Measurements from ENCODE around the gene KIF21B.

Gene KIF21B

GRCh38 chr1:200989337-200989736 is 34.2 kb downstream of the KIF21B start:
- ATAC-seq: no peak

- ATAC-seq: no peak
Observed at GRCh38 chr1:200988693-200989092, 34.8 kb downstream of the KIF21B start.

GRCh38 chr1:200985481-200985880 is 38.0 kb downstream of the KIF21B start:
- no peak for ATAC-seq

GRCh38 chr1:200983035-200983561 is 40.4 kb downstream of the KIF21B start:
- ATAC-seq: no peak

GRCh38 chr1:200982071-200982945 is 41.2 kb downstream of the KIF21B start:
- ATAC-seq: no peak

GRCh38 chr1:200981278-200981677 is 42.2 kb downstream of the KIF21B start:
- no peak for ATAC-seq

GRCh38 chr1:200980873-200981272 is 42.6 kb downstream of the KIF21B start:
- no peak for ATAC-seq

GRCh38 chr1:200980452-200980772 is 43.1 kb downstream of the KIF21B start:
- ATAC-seq: no peak

GRCh38 chr1:200979574-200980451 is 43.7 kb downstream of the KIF21B start:
- peak; percentile 73 to 78 for ATAC-seq

GRCh38 chr1:200977071-200977754 is 46.3 kb downstream of the KIF21B start:
- no peak for ATAC-seq

GRCh38 chr1:200976634-200977033 is 46.9 kb downstream of the KIF21B start:
- no peak for ATAC-seq

GRCh38 chr1:200975458-200975857 is 48.1 kb downstream of the KIF21B start:
- ATAC-seq: no peak

- ATAC-seq: no peak
Observed at GRCh38 chr1:200974711-200975110, 48.8 kb downstream of the KIF21B start.

GRCh38 chr1:200973937-200974657 is 49.4 kb downstream of the KIF21B start:
- no peak for ATAC-seq

- no peak for ATAC-seq
Observed at GRCh38 chr1:200972985-200973742, 50.4 kb downstream of the KIF21B start.

GRCh38 chr1:200971955-200972711 is 51.4 kb downstream of the KIF21B start:
- no peak for ATAC-seq

- no peak for ATAC-seq
Observed at GRCh38 chr1:200971428-200971903, 52.0 kb downstream of the KIF21B start.

GRCh38 chr1:200970771-200971427 is 52.6 kb downstream of the KIF21B start:
- no peak for ATAC-seq

- ATAC-seq: peak; percentile 34 to 39
Observed at GRCh38 chr1:200969726-200970561, 53.6 kb downstream of the KIF21B start.

Measured in activated CD4-positive, CD25-positive, alpha-beta regulatory T cell treated with anti-CD3 and anti-CD28 coated beads, Interleukin-2, amount 50 U/mL, for 24 hours (primary cell).